Esophagus (tissue), 2 donors: ENCODE results near the gene SLC43A2. TPM values are rescaled to one million over a fixed set of nuclear protein-coding genes. Genes with fewer than 3 reads are reported as not detected.

ENCODE experiments used
- H3K27ac ChIP-seq, 2 donors: one replicate each; pipeline ENCODE4 v1.5.1; 2013; ENCODE audit warnings: low read depth in 2 of 2, mild to moderate bottlenecking in 2 of 2, inconsistent platforms in 1 of 2, low read length in 1 of 2, moderate library complexity in 1 of 2
- H3K27me3 ChIP-seq, 2 donors: one replicate each; pipeline ENCODE4 v1.6.1; 2013; ENCODE audit warnings: low read length in 2 of 2, control low read depth in 1 of 2, mild to moderate bottlenecking in 1 of 2; ENCODE audit not compliant: insufficient read depth in 2 of 2, control insufficient read depth in 1 of 2
- H3K36me3 ChIP-seq, 2 donors: one replicate each; pipeline ENCODE4 v1.6.1; 2013; ENCODE audit warnings: low read length in 1 of 2; ENCODE audit not compliant: control insufficient read depth in 2 of 2, insufficient read depth in 2 of 2
- H3K4me1 ChIP-seq, 2 donors: one replicate each; pipeline ENCODE4 v1.6.1; 2013; ENCODE audit warnings: low read length in 1 of 2; ENCODE audit not compliant: control insufficient read depth in 2 of 2, insufficient read depth in 2 of 2
- H3K4me3 ChIP-seq, 2 donors: one replicate each; pipeline ENCODE4 v1.5.1; 2013; ENCODE audit warnings: low read length in 2 of 2, mild to moderate bottlenecking in 2 of 2, low read depth in 1 of 2, moderate library complexity in 1 of 2
- H3K9me3 ChIP-seq, 2 donors: one replicate each; pipeline ENCODE4 v1.6.1; 2013; ENCODE audit warnings: mild to moderate bottlenecking in 2 of 2, low read depth in 1 of 2, low read length in 1 of 2, moderate library complexity in 1 of 2; ENCODE audit not compliant: control insufficient read depth in 2 of 2, insufficient read depth in 1 of 2
- WGBS, 2 donors: extraction: QIAGEN DNeasy Blood & Tissue Kit; methylation state at CpG; one replicate each; pipeline ENCODE4 v1.1.7; 2013; 5-methylcytosine and 5-hydroxymethylcytosine counted together
- polyA plus RNA-seq, 2 donors: library from polyadenylated mRNA; stranded (reverse); fragments of 200-250 nt; gene quantifications; one replicate each; pipeline ENCODE4 v1.2.3, GENCODE V29; 2013
- donor health status: healthy with polysubstance abuse.
- donor health status: Bipolar disorder and iron deficiency.

Gene SLC43A2
- polyA plus RNA-seq, 2 donors, result 2.1 to 2.2 TPM

GRCh38 chr17:1608676-1609075 lies 20.0 kb downstream of the SLC43A2 start:
- 68 to 74% methylated on average over 7 of the region's 7 CpGs for WGBS, 2 donors
- no peaks in the 10 kb centered on the region for H3K27me3 ChIP-seq
- H3K4me3 ChIP-seq, result no peak overlapping the region
- H3K9me3 ChIP-seq, result no peaks in the 10 kb centered on the region
- no peaks in the 10 kb centered on the region for H3K36me3 ChIP-seq
- H3K4me1 ChIP-seq, result peaks cover 0 to 3% of the 10 kb centered on the region in 2 donors
- H3K27ac ChIP-seq, result no peak overlapping the region

GRCh38 chr17:1607971-1608320 lies 20.7 kb downstream of the SLC43A2 start:
- H3K4me1 ChIP-seq, result peaks cover 0 to 3% of the 10 kb centered on the region in 2 donors
- H3K27me3 ChIP-seq, result no peaks in the 10 kb centered on the region
- H3K9me3 ChIP-seq, result no peaks in the 10 kb centered on the region
- no peak overlapping the region for H3K27ac ChIP-seq
- H3K4me3 ChIP-seq, result no peak overlapping the region
- H3K36me3 ChIP-seq, result no peaks in the 10 kb centered on the region
- WGBS, 2 donors, result 79 to 82% methylated on average over 5 of the region's 5 CpGs

- WGBS, 2 donors, result 77 to 79% methylated on average over 26 of the region's 26 CpGs
- H3K4me3 ChIP-seq, result no peak overlapping the region
- no peaks in the 10 kb centered on the region for H3K36me3 ChIP-seq
- H3K27me3 ChIP-seq, result no peaks in the 10 kb centered on the region
- H3K4me1 ChIP-seq, result peaks cover 0 to 3% of the 10 kb centered on the region in 2 donors
- peaks cover 0 to 2% of the 10 kb centered on the region in 2 donors for H3K9me3 ChIP-seq
- H3K27ac ChIP-seq, result no peak overlapping the region
These were observed 22.2 kb downstream of the SLC43A2 start for GRCh38 chr17:1606352-1606985.

GRCh38 chr17:1605681-1606351 lies 22.8 kb downstream of the SLC43A2 start:
- no peak overlapping the region for H3K4me3 ChIP-seq
- H3K9me3 ChIP-seq, result peaks cover 0 to 2% of the 10 kb centered on the region in 2 donors
- no peaks in the 10 kb centered on the region for H3K27me3 ChIP-seq
- no peaks in the 10 kb centered on the region for H3K36me3 ChIP-seq
- WGBS, 2 donors, result 86 to 87% methylated on average over 17 to 19 of the region's 19 CpGs
- H3K27ac ChIP-seq, result no peak overlapping the region
- peaks cover 0 to 3% of the 10 kb centered on the region in 2 donors for H3K4me1 ChIP-seq

- no peak overlapping the region for H3K27ac ChIP-seq
- peaks cover 0 to 3% of the 10 kb centered on the region in 2 donors for H3K4me1 ChIP-seq
- H3K36me3 ChIP-seq, result no peaks in the 10 kb centered on the region
- H3K9me3 ChIP-seq, result peaks cover 0 to 2% of the 10 kb centered on the region in 2 donors
- no peaks in the 10 kb centered on the region for H3K27me3 ChIP-seq
- WGBS, 2 donors, result 73 to 75% methylated on average over 35 of the region's 35 CpGs
- H3K4me3 ChIP-seq, result no peak overlapping the region
These were observed 23.7 kb downstream of the SLC43A2 start for GRCh38 chr17:1604831-1605528.

- H3K9me3 ChIP-seq, result peaks cover 0 to 2% of the 10 kb centered on the region in 2 donors
- peaks cover 0 to 3% of the 10 kb centered on the region in 2 donors for H3K4me1 ChIP-seq
- H3K36me3 ChIP-seq, result no peaks in the 10 kb centered on the region
- no peak overlapping the region for H3K27ac ChIP-seq
- H3K27me3 ChIP-seq, result no peaks in the 10 kb centered on the region
- 97 to 98% methylated on average over 14 of the region's 14 CpGs for WGBS, 2 donors
- no peak overlapping the region for H3K4me3 ChIP-seq
These were observed 27.1 kb downstream of the SLC43A2 start for GRCh38 chr17:1601571-1601970.

- Histone ChIP-seq H3K36me3 (no peaks in the 10 kb centered on the region), H3K9me3 (peaks cover 0 to 2% of the 10 kb centered on the region in 2 donors), H3K4me3 (no peak overlapping the region), H3K4me1 (peaks cover 0 to 2% of the 10 kb centered on the region in 2 donors), H3K27me3 (no peaks in the 10 kb centered on the region), H3K27ac (no peak overlapping the region)
- 87 to 91% methylated on average over 8 of the region's 8 CpGs for WGBS, 2 donors
These were observed 30.1 kb downstream of the SLC43A2 start for GRCh38 chr17:1598399-1599095.

GRCh38 chr17:1597861-1598342 lies 30.7 kb downstream of the SLC43A2 start:
- Histone ChIP-seq H3K36me3 (no peaks in the 10 kb centered on the region), H3K27ac (no peak overlapping the region), H3K9me3 (peaks cover 0 to 2% of the 10 kb centered on the region in 2 donors), H3K4me3 (no peak overlapping the region), H3K4me1 (peaks cover 0 to 2% of the 10 kb centered on the region in 2 donors), H3K27me3 (no peaks in the 10 kb centered on the region)
- 53 to 63% methylated on average over 14 of the region's 14 CpGs for WGBS, 2 donors

GRCh38 chr17:1593630-1593931 lies 35.1 kb downstream of the SLC43A2 start:
- 85 to 87% methylated on average over 5 of the region's 5 CpGs for WGBS, 2 donors
- no peaks in the 10 kb centered on the region for H3K27me3 ChIP-seq
- H3K27ac ChIP-seq, result no peak overlapping the region
- no peak overlapping the region for H3K4me3 ChIP-seq
- no peaks in the 10 kb centered on the region for H3K36me3 ChIP-seq
- H3K9me3 ChIP-seq, result no peaks in the 10 kb centered on the region
- peaks cover 3 to 14% of the 10 kb centered on the region in 2 donors for H3K4me1 ChIP-seq
